ENCODE data around the gene PLXND1.

- no peak for TF ChIP-seq CTCF (conservative IDR thresholded peaks at IDR 0.05 in 1 of 2, IDR thresholded peaks at IDR 0.05 in 1 of 2; ENCODE audit: extremely low read depth in 1 of 2, insufficient read depth in 1 of 2, low read depth in 1 of 2, low read length in 2 of 2)
- no peak for TF ChIP-seq EZH2 (IDR thresholded peaks at IDR 0.05; ENCODE audit: borderline replicate concordance, low read length)
These were observed 13.3 kb upstream of the PLXND1 start for GRCh38 chr3:129619726-129620162.
